Erythroblast (primary cell): ENCODE measurements around the gene ZNF74.

Experiments used
- GATA1 ChIP-seq: IDR thresholded peaks from 2 replicates; pipeline ENCODE4 v1.6.1; 2011; ENCODE audit warnings: low read depth, mild to moderate bottlenecking, control low read depth, low read length, moderate library complexity
- POLR2A ChIP-seq: IDR thresholded peaks from 2 replicates; pipeline ENCODE4 v1.6.1; 2011; ENCODE audit warnings: mild to moderate bottlenecking, low read length

GRCh38 chr22:20421507-20421874, 27.5 kb downstream of the ZNF74 start:
- TF ChIP-seq POLR2A (no peak), GATA1 (no peak)
